Stimulated activated naive B cell treated with anti-CD40 and anti-IgM and Interleukin-4, amounts not matched to agents 10 μg/mL and 1 μg/mL and 100 μg/mL, for 72 hours (primary cell): ENCODE results near the gene CACNA2D2.

Source experiments
- ATAC-seq, 2 donors: fragments of 150-1000 bp; cut with Tn5 transposase; replicated peaks; 2 replicates each; pipeline ENCODE4 v1.10.0; 2021; ENCODE audit warnings: moderate library complexity in 1 of 2
- DNase-seq: peaks from one replicate; pipeline ENCODE4 v3.0.0; 2021
- H3K27ac Mint-ChIP-seq: one replicate; pipeline ENCODE4 v1.8.0; 2022; ENCODE audit warnings: mild to moderate bottlenecking, mixed read lengths
- H3K27me3 Mint-ChIP-seq, 2 donors: one replicate each; pipeline ENCODE4 v1.8.0; 2022; ENCODE audit warnings: mixed read lengths in 2 of 2
- H3K36me3 Mint-ChIP-seq, 2 donors: one replicate each; pipeline ENCODE4 v1.8.0; 2022; ENCODE audit warnings: mixed read lengths in 2 of 2, mild to moderate bottlenecking in 1 of 2
- H3K4me1 Mint-ChIP-seq, 2 donors: one replicate each; pipeline ENCODE4 v1.8.0; 2022; ENCODE audit warnings: mixed read lengths in 2 of 2, mild to moderate bottlenecking in 1 of 2
- H3K4me3 Mint-ChIP-seq, 2 donors: one replicate each; pipeline ENCODE4 v1.8.0; 2022; ENCODE audit warnings: mild to moderate bottlenecking in 2 of 2, mixed read lengths in 2 of 2, moderate library complexity in 1 of 2
- H3K9me3 Mint-ChIP-seq, 2 donors: one replicate each; pipeline ENCODE4 v1.8.0; 2022; ENCODE audit warnings: mixed read lengths in 2 of 2, mild to moderate bottlenecking in 1 of 2

Gene CACNA2D2

DNA sequence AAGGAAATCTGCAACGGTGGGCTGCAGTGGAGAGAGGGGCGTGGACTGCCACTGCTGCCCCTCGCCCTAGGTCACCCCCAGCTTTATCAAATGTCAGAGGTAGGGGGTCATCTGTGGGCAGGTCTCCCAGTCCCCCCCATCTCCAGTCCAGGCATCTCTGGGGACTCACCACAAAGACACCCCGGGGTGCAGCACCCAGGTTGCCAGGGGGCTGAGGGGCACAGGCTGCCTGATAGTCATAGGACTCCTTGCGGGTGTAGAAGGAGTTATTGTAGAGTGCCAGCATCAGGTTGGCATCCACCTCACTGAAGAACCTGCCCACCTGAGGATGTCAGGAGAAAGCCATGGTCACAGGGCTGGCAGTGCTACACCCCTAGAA lies 137.6 kb downstream of the CACNA2D2 start:
- H3K9me3 Mint-ChIP-seq = no peaks in the 10 kb centered on the region
- peaks cover 7 to 8% of the 10 kb centered on the region in 2 donors for H3K27me3 Mint-ChIP-seq
- ATAC-seq = no peak
- no peaks in the 10 kb centered on the region for H3K36me3 Mint-ChIP-seq
- H3K4me1 Mint-ChIP-seq = peaks cover 10 to 22% of the 10 kb centered on the region in 2 donors
- DNase-seq = no peak
- peak overlapping the region; percentile 89 to 92 for H3K4me3 Mint-ChIP-seq
- peak overlapping the region; percentile 93 for H3K27ac Mint-ChIP-seq

DNA sequence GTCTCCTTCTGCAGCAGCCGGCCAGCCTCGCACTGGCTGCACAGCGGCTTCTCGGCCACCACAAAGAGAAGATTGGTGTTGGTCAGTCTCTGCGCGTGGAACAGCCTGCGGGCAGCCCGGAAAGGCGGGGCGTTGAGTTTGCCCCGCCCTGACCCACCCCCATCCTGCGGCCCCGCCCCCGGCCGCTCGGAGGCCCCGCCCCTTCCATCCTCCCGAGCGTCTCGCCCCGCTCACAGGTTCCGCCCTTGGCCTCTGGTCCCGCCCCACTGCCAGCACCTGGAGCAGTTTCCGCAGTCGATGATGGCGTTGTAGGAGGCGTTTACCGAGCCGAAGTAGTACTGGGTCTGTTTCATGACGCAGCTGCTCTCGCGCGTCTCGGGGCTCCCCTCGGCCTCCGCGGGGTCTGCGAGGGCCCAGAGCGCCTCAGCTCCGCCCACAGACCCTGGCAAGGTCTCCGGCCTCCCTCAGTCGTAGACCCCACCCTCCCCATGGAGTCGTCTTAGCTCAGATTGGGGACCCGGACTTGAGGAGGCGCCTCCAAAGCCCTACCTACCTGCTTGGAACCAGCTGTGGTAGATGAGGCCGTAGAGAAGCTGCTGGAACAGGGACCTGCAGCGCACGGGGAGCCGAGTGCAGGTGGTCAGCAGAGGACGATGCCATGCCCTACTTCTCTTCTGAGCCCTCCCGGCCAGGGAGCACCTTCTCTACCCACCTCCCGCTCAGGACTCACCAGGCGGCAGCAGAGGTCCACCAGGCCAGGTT lies 138.2 kb downstream of the CACNA2D2 start:
- H3K4me1 Mint-ChIP-seq = peaks cover 10 to 22% of the 10 kb centered on the region in 2 donors

DNA sequence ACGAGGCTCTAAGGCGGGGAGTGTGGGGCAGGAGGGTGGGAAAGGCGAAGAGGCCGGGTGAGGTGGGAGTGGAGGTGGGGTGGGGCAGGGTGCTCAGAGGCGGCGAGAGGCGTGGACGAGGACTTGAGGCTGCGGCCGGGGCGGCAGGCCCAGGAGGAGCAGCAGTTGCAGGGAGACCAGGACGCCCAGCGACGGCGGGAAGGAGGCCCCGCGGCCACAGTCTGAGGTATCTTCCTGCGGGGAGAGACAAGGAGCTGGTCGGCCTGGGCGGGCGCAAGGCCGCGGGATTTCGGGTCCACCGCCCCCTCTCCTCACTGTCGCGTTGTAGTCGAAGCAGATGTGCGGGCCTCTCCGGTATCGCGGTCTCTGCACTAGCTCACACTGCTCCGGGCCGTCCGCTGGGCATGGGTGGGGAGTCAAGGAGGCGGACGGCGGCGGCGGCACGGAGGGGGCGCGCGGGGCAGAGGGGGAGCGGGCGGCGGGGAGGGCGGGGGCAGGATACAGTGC lies 138.8 kb downstream of the CACNA2D2 start:
- Mint-ChIP-seq H3K36me3 (no peaks in the 10 kb centered on the region), H3K27me3 (peaks cover 3 to 6% of the 10 kb centered on the region in 2 donors), H3K4me1 (peaks cover 13 to 29% of the 10 kb centered on the region in 2 donors), H3K4me3 (peak overlapping the region; percentile 89 to 92), H3K27ac (peak overlapping the region; percentile 85), H3K9me3 (no peaks in the 10 kb centered on the region)
- ATAC-seq (peak; percentile 32 to 39), DNase-seq (peak; percentile 16)

More for the DNA sequence above, 138.2 kb downstream of the CACNA2D2 start:
- peak overlapping the region; percentile 93 for H3K27ac Mint-ChIP-seq
- peaks cover 6 to 7% of the 10 kb centered on the region in 2 donors for H3K27me3 Mint-ChIP-seq
- DNase-seq (peak; percentile 84), ATAC-seq (peak; percentile 96)
- no peaks in the 10 kb centered on the region for H3K9me3 Mint-ChIP-seq
- peak overlapping the region; percentile 89 to 92 for H3K4me3 Mint-ChIP-seq
- no peaks in the 10 kb centered on the region for H3K36me3 Mint-ChIP-seq

DNA sequence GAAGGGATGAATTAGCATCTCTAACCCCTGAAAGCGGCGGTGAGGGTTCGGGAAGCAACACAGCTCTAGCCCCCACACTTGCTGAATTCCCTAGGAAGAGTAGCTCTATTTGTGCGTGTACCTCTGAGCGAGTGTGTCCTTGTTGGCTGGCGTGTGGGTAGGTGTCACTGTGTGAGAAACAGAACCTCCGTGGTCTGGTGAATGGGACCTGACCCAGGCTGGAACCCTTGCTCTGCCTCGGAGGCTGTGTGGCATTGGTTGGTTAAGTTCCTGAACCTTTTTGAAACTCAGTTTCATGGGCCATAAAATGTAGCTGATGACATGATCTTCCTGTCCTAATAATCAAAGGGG lies 143.7 kb downstream of the CACNA2D2 start:
- ATAC-seq = peak; percentile 24 to 28
- Mint-ChIP-seq H3K9me3 (no peaks in the 10 kb centered on the region), H3K27ac (peak overlapping the region; percentile 99), H3K27me3 (no peaks in the 10 kb centered on the region), H3K36me3 (peaks cover 9 to 25% of the 10 kb centered on the region in 2 donors), H3K4me3 (peak overlapping the region; percentile 96 to 99), H3K4me1 (peaks cover 40 to 58% of the 10 kb centered on the region in 2 donors)
- no peak for DNase-seq

DNA sequence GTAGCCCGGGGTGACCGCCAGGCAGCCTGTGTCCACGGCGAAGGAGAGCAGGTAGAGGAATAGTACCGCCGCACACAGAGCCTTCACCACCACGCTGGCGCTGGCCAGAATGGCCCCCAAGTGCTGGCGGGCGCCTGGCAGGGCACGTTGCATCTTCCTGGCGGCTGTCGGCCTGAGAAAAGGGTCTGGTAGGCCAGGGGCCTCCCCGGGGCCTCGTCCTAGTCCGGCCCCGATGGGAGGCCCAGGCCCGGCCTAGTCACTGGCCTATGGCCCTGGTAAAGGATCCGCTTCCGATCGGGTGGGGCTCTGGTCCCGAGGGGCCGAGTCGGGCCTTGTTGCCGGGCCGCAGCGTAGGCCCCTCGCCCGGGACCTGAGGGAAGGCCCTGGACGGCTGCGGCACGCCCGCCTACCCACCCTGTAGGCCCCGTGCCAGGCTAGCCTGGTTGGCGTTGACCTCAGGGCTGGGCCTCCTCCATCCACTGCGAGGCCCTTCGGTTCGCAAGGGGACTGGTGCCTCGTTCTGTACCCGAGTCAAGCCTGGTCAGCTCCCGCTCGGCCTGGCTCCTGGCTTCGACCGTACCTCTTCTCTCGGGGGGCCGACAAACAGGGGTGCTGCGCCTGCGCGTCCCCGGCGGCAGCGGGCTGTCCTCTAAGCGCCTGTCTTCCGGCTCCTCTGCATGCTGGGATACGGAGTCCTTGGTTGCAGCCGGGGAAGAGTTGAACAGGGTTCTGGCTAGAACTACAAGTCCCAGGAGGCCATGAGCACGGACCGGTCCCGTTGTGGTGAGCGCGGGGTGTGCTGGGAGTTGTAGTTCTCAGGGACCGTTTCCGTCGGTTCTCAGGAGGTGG lies 144.3 kb downstream of the CACNA2D2 start, which contains the start of gene TMEM115:
TSS of gene TMEM115 (minus strand) at position 611 of the 849 bp plus-strand sequence. CDS start at position 153, 458 bp downstream.
- DNase-seq (peak; percentile 94), ATAC-seq (peak; percentile 100)
- peak within 1 kb of the TSS; percentile 99 for H3K27ac Mint-ChIP-seq
- H3K27me3 Mint-ChIP-seq = no peaks in the 10 kb centered on the region
- no peaks in the 10 kb centered on the region for H3K9me3 Mint-ChIP-seq
- H3K36me3 Mint-ChIP-seq = peaks cover 12 to 30% of the 10 kb centered on the region in 2 donors
- peak within 1 kb of the TSS; percentile 96 to 99 for H3K4me3 Mint-ChIP-seq
- peaks cover 40 to 53% of the 10 kb centered on the region in 2 donors for H3K4me1 Mint-ChIP-seq

DNA sequence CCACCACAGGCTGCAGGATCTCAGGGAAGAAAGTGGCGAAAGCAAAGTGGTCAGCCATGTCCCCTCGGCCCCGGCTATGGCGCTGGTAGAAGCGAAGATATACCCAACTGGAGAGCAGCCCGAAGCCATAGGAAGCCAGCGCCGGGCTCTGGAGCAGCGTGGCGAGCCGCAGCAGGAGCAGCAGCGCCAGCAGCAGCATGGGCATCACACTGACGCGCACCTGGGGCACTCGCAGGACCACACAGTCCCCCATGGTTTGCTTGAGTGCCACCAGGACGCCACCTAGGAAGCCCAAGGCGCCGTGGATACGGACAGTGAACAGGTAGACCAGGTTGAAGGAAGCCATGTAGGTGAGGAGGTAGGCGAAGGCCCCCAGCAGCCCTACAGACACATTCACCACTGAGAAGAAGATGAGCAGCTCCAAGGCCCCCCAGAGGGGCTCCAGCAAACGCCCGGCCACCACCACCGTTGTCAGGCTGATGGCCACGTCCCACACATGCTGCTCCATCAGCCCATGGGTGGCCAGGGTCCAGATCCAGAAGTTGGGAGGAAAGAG lies 145.0 kb downstream of the CACNA2D2 start:
- ATAC-seq (no peak), DNase-seq (no peak)
- peak overlapping the region; percentile 96 to 99 for H3K4me3 Mint-ChIP-seq
- no peaks in the 10 kb centered on the region for H3K9me3 Mint-ChIP-seq
- H3K27me3 Mint-ChIP-seq = no peaks in the 10 kb centered on the region
- peaks cover 40 to 58% of the 10 kb centered on the region in 2 donors for H3K4me1 Mint-ChIP-seq
- H3K27ac Mint-ChIP-seq = peak overlapping the region; percentile 99
- peaks cover 16 to 31% of the 10 kb centered on the region in 2 donors for H3K36me3 Mint-ChIP-seq

DNA sequence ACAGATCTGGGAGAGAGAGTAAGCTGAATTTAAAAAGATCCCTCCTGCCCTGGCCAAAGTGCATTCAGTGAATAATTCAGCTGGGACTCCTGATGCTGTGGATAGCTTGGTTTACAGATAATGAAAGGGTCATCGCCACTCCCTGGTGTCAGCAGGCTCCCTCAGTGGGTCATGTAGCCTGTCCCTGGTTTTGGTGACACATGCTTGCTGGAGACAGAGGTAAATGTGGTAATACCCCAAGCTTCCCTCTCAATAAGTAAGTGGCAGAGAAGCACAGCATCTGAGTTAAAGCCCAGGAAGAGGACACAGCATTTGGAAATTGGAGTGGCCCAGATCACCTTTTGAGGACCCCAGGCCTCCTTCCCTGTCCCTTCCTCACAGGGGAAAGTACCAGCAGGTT lies 146.0 kb downstream of the CACNA2D2 start:
- H3K36me3 Mint-ChIP-seq = peaks cover 21 to 37% of the 10 kb centered on the region in 2 donors
- no peak overlapping the region for H3K27ac Mint-ChIP-seq
- peak overlapping the region; percentile 96 to 99 for H3K4me3 Mint-ChIP-seq
- DNase-seq (no peak), ATAC-seq (no peak)
- H3K4me1 Mint-ChIP-seq = peaks cover 41 to 67% of the 10 kb centered on the region in 2 donors
- H3K9me3 Mint-ChIP-seq = no peaks in the 10 kb centered on the region
- H3K27me3 Mint-ChIP-seq = no peaks in the 10 kb centered on the region

DNA sequence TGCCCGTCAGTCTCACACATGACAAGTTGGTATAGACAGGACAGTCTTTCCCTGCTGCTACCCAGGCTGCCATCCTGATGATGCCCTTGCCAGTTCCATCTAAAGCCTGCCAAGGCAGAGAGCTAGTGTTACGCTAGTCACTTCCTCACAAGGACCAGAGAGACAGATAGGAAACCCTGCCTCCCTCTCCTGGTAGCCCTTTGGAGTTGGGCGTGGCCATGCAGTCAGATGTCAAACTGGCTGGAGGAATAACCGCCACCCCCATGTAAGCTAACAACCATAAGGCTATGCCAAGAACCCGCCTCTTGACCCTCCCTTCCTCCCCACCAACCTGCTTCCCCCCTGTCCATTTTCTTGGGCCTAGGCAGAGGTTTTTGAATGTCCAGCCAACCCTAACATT lies 146.9 kb downstream of the CACNA2D2 start:
- Mint-ChIP-seq H3K9me3 (no peaks in the 10 kb centered on the region), H3K27ac (no peak overlapping the region)

DNA sequence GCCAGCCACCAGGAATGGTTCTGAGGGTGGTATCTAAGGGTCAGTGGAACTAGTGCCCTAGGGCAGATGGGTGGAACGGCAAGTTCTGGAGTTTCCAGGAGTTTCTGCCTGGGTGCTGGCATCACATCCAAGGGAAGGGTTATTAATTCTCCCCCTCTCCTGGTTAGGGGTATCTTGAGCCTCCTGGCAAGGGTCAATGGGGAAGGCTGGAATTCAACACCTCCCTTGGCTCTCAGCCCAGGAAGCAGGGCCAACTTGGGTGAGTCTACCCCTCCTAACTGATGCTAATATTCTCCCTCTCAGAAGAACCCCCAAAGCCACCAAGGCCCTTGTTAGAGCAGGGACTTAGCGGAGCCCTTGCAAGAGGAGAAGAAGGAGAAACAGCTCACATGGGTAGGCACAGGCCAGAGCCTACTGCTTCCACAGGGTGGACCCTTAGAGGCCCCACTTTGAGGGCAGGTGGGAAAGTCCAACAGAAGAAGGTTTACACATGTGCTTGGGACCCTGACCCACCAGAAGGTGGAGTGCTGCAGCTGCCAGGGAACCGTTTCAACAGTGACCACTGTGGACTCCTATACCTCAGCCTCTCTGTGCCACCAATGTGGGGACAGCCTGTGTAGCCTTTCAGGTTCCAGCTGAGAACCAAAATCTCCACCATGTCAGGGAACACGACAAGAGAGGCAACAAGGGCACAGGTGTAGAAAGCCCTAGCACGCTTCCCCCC lies 147.4 kb downstream of the CACNA2D2 start:
- ATAC-seq (no peak), DNase-seq (no peak)
- Mint-ChIP-seq H3K36me3 (peaks cover 23 to 40% of the 10 kb centered on the region in 2 donors), H3K27ac (peak overlapping the region; percentile 51), H3K4me3 (no peak overlapping the region), H3K9me3 (no peaks in the 10 kb centered on the region), H3K27me3 (no peaks in the 10 kb centered on the region), H3K4me1 (peaks cover 48 to 80% of the 10 kb centered on the region in 2 donors)

More for the DNA sequence above, 146.9 kb downstream of the CACNA2D2 start:
- ATAC-seq (no peak), DNase-seq (no peak)
- Mint-ChIP-seq H3K4me1 (peaks cover 42 to 74% of the 10 kb centered on the region in 2 donors), H3K4me3 (peak overlapping the region; percentile 96 to 99), H3K27me3 (no peaks in the 10 kb centered on the region), H3K36me3 (peaks cover 21 to 37% of the 10 kb centered on the region in 2 donors)

DNA sequence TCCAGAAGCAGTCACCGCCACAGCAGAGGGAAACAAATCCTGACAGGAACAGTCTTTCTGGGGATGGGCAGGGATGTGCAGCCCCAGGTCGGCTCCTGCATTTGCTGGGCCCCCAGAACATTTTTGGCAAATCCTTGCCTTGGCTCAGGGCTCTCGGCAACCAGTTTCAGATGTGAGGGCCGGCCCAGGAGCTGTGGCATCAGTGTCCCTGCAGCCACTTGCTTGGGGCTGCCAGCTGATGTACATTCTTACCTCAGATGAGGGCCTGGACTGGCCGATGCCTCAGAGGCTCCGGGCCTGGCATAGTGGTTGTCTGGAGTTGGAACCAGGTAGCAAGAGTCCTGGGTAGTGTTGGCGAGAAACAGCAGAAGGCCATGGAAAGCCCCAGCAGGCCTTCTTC lies 148.6 kb downstream of the CACNA2D2 start:
- ATAC-seq (no peak), DNase-seq (no peak)
- H3K27me3 Mint-ChIP-seq = no peaks in the 10 kb centered on the region
- H3K4me3 Mint-ChIP-seq = no peak overlapping the region
- no peak overlapping the region for H3K27ac Mint-ChIP-seq
- peaks cover 55 to 83% of the 10 kb centered on the region in 2 donors for H3K4me1 Mint-ChIP-seq
- peaks cover 23 to 48% of the 10 kb centered on the region in 2 donors for H3K36me3 Mint-ChIP-seq
- H3K9me3 Mint-ChIP-seq = no peaks in the 10 kb centered on the region

DNA sequence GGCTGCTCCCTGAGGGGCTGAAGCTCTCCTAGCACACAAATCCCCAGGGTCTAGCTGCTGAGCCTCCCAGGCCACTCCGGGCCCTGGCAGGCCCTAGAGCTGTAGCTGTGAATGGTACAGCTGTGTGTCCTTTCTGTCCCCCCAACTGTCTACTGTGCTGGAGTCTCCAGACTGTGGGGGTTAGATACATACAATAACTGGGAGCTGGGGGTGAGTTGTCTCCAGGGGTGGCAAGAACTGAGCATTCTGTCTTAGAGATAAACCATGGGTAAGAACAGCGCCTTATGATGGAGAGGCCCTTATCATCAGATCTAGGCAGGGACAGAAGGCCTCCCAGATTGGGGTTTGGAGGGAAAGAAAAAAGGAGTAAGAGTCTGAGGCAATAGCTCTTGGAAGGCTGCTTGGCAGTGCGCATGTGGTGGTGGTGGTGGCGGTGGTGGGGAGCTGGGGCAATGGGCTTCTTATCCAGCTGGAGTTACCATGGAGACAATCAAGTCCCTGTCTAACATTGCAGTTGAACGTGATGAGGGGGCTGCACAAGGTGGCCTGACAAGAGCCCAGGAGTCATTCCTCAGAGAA lies 149.2 kb downstream of the CACNA2D2 start:
- Mint-ChIP-seq H3K9me3 (no peaks in the 10 kb centered on the region), H3K36me3 (peaks cover 23 to 46% of the 10 kb centered on the region in 2 donors), H3K4me3 (no peak overlapping the region), H3K4me1 (peaks cover 52 to 84% of the 10 kb centered on the region in 2 donors), H3K27ac (peak overlapping the region; percentile 42), H3K27me3 (no peaks in the 10 kb centered on the region)
- no peak for DNase-seq
- ATAC-seq = no peak

DNA sequence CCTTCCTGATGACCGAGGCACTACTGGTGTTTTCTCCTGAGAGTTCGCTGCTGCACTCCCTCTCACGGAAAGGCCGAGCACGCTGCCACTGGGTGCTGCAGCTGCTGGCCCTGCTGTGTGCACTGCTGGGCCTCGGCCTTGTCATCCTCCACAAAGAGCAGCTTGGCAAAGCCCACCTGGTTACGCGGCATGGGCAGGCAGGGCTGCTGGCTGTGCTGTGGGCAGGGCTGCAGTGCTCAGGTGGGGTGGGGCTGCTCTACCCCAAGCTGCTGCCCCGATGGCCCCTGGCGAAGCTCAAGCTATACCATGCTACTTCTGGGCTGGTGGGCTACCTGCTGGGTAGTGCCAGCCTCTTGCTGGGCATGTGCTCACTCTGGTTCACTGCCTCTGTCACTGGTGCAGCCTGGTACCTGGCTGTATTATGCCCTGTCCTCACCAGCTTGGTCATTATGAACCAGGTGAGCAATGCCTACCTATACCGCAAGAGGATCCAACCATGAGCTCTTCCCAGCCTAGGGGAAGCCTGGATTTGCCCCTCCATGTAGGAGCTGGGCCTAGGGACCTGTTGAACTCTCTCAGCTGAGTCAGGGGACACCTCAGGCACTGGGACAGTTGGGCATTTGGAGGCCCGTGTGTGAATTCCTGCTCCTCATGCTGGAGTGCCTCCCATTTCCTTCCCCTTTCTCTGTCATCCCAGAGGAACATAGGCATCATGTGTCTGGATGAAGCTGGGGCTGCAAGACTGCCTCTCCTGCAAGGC lies 150.0 kb downstream of the CACNA2D2 start:
- no peaks in the 10 kb centered on the region for H3K27me3 Mint-ChIP-seq
- no peaks in the 10 kb centered on the region for H3K9me3 Mint-ChIP-seq
- no peak for ATAC-seq
- H3K4me3 Mint-ChIP-seq = peak overlapping the region in 1 of 2 donors; percentile 37
- H3K36me3 Mint-ChIP-seq = peaks cover 21 to 45% of the 10 kb centered on the region in 2 donors
- no peak for DNase-seq
- peak overlapping the region; percentile 67 for H3K27ac Mint-ChIP-seq
- peaks cover 55 to 87% of the 10 kb centered on the region in 2 donors for H3K4me1 Mint-ChIP-seq

DNA sequence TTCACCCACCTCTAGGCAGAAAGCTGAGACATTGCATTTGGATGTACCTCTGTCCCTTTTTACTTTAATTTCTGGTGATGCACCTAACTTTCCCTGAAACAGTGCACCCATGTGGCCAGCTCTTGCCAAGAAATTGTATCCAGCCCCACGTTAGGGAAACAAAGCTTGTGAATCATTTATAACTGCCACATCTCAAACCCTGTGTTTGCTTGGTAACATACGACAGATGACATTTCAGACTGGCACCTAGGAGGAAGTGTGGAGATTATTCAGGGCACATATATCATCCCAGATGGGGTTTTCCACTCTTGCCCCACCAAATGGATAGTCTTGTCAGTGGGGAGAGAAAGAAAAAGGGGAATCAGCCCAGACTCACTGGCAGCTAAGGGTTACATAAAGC lies 150.7 kb downstream of the CACNA2D2 start:
- peaks cover 55 to 87% of the 10 kb centered on the region in 2 donors for H3K4me1 Mint-ChIP-seq
- no peak overlapping the region for H3K4me3 Mint-ChIP-seq
- no peak for DNase-seq
- peak overlapping the region; percentile 67 for H3K27ac Mint-ChIP-seq
- no peaks in the 10 kb centered on the region for H3K27me3 Mint-ChIP-seq
- H3K9me3 Mint-ChIP-seq = no peaks in the 10 kb centered on the region
- H3K36me3 Mint-ChIP-seq = peaks cover 22 to 47% of the 10 kb centered on the region in 2 donors
- no peak for ATAC-seq
